Kidney epithelial cell (primary cell): ENCODE measurements around the gene NME9. TPM values are rescaled to one million over a fixed set of nuclear protein-coding genes. Genes with fewer than 3 reads are reported as not detected.
A peak's percentile ranks its signal among the peaks of the same experiment; 100 is the strongest.

Experiments
- DNase-seq: peaks from one replicate; pipeline ENCODE4 v3.0.0-alpha.2; 2010; ENCODE audit warnings: low read depth
- H3K27me3 ChIP-seq: 2 replicates; pipeline ENCODE4 v1.6.0; 2011; ENCODE audit warnings: low read length; ENCODE audit not compliant: control insufficient read depth, insufficient read depth
- H3K36me3 ChIP-seq: 2 replicates; pipeline ENCODE4 v1.5.1; 2011; ENCODE audit warnings: low read length; ENCODE audit not compliant: control insufficient read depth, insufficient read depth
- H3K4me3 ChIP-seq: 2 replicates; pipeline ENCODE4 v1.5.1; 2011; ENCODE audit warnings: low read depth, mild to moderate bottlenecking, control low read depth, low read length
- total RNA-seq: library from RNA; depleted of rRNA; stranded (reverse); fragments of >200 nt; gene quantifications from 2 replicates; pipeline ENCODE4 v1.2.3, GENCODE V29; 2015
- TF ChIP-seq, protein P1 (sequence below): IDR thresholded peaks from 2 replicates; pipeline ENCODE4 v1.5.1; 2011; ENCODE audit warnings: mild to moderate bottlenecking, moderate library complexity, low read length, control low read depth, inconsistent platforms; ENCODE audit not compliant: insufficient read depth, poor library complexity, severe bottlenecking

NME9 gene
- total RNA-seq, 1 donor from 2014 or later: not detected

DNA sequence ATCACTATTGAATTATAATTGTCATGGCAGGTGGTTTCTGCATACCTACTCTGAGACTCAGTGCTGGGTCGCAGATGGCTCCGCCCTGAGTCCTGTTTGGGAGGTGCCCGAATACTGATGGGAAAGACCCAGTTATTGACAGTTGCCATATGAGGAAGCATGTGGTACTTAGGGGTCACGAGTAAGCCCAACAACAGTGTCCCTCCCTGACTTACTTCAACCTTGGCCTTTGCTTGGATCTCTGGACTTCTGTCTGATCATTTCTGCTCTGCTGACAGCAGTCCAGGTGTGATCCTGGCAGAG lies 35.6 kb upstream of the NME9 start:
- no peaks in the 10 kb centered on the region for H3K36me3 ChIP-seq
- DNase-seq: no peak
- no peak overlapping the region for H3K4me3 ChIP-seq
- no peaks in the 10 kb centered on the region for H3K27me3 ChIP-seq
- TF ChIP-seq, protein P1, sequence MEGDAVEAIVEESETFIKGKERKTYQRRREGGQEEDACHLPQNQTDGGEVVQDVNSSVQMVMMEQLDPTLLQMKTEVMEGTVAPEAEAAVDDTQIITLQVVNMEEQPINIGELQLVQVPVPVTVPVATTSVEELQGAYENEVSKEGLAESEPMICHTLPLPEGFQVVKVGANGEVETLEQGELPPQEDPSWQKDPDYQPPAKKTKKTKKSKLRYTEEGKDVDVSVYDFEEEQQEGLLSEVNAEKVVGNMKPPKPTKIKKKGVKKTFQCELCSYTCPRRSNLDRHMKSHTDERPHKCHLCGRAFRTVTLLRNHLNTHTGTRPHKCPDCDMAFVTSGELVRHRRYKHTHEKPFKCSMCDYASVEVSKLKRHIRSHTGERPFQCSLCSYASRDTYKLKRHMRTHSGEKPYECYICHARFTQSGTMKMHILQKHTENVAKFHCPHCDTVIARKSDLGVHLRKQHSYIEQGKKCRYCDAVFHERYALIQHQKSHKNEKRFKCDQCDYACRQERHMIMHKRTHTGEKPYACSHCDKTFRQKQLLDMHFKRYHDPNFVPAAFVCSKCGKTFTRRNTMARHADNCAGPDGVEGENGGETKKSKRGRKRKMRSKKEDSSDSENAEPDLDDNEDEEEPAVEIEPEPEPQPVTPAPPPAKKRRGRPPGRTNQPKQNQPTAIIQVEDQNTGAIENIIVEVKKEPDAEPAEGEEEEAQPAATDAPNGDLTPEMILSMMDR: no peak

DNA sequence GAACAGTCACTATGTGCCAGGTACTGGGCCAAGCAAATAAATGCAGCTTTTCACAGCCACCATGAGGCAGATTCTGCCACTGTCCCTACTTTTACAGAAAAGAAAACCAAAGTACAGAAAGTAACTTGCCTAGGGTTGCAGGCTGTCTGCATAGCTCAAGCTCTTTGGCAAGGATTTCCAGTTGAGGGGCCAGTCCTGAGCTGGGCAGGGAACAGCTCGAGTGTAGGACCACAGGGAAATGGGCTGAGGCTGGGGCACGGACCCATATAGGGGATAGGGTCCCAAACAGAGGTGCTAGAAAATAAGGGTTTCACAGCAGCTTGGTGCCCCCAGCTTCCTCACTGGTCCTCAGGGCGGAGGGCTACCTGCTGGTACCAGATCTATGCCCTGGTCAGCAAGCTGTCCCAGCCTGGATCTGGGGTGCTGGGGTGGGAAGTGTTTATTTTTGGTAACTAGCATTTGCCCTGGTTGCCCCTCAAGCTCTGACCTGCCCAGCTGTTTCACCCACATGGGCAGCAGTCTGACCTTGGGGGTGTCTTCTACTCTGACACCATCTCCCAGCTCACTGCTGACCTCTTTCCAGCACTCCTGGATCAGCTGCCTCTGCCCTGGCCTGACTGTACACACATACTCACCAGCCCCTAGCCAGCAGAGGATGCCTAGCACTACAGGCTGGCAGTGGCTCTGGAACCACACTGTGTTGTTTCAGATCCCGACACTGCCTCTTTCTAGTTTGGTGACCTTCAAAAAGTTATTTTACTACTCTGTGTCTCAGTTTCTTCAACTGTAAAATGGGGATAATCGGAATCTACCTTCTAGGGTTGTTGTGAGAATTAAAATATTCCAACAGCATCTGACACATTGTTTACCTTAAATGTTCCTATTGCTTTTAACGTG lies 35.0 kb upstream of the NME9 start:
- H3K4me3 ChIP-seq: no peak overlapping the region
- TF ChIP-seq, protein P1: no peak
- no peaks in the 10 kb centered on the region for H3K27me3 ChIP-seq
- no peaks in the 10 kb centered on the region for H3K36me3 ChIP-seq
- DNase-seq: no peak

DNA sequence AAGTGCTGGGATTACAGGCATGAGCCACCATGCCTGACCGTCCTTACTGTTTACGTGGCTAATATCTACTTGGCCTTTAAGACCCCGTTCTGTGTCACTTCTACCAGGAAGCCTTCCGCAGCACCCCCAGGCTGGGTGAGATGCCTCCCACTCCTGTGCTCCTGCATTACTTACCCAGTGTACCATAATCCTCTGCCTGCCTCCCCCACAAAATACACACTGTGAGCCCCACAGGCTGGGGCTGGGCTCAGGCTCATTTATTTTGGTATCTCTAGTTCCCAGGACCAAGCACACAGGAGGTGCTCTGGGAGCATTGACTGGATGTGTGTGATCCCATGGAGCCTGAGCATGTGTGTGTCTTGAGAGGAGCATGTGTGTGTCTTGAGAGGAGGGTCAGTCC lies 33.7 kb upstream of the NME9 start:
- no peak for DNase-seq
- no peaks in the 10 kb centered on the region for H3K36me3 ChIP-seq
- H3K27me3 ChIP-seq: no peaks in the 10 kb centered on the region
- TF ChIP-seq, protein P1: no peak
- no peak overlapping the region for H3K4me3 ChIP-seq

DNA sequence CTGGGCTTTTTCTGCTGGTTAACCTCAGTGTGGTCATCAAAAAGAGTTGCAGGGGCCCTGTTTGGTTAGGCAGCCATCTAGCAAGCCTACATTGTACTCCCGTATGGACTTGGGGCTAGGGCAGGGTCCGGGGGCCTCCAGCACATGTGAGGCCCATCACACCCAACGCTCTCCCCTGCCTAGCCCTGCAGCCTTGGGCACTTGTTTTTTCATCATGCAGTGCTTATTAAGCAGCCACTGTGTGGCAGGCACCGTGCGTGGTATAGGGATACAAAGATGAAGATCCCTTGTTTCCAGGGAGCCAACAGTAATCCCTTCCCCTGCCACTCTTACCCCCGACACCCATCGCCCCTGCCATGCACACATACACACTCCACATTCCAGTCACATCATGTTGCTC lies 32.9 kb upstream of the NME9 start:
- no peak overlapping the region for H3K4me3 ChIP-seq
- TF ChIP-seq, protein P1: no peak
- no peaks in the 10 kb centered on the region for H3K36me3 ChIP-seq
- H3K27me3 ChIP-seq: no peaks in the 10 kb centered on the region
- no peak for DNase-seq

DNA sequence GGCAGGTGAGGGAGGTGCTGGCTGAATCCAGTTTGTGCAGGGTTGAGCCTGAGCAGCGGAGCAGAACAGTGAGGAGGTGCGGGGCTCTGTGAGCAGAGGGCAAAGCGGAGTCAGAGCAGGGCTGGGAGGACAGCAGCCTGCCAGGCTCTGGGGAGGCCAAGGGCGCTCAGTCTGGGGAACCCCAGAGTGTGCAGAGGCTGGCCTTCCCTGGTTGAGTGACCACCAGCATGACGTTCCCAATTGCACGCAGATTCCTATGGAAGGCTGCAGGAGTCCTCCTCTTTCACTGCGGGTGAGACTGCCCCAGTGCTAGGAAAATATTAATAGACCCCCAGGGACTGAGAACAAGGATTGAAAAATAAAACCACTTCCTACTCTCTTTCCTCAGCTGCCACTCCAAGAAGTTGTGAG lies 31.9 kb upstream of the NME9 start:
- TF ChIP-seq, protein P1: no peak

More for the DNA sequence above, 31.9 kb upstream of the NME9 start:
- no peaks in the 10 kb centered on the region for H3K36me3 ChIP-seq
- DNase-seq: peak; percentile 68
- no peak overlapping the region for H3K4me3 ChIP-seq
- no peaks in the 10 kb centered on the region for H3K27me3 ChIP-seq
